HG03432 (cell line): ENCODE results near the gene CDC27.
A peak's percentile ranks its signal among the peaks of the same experiment; 100 is the strongest.
"Not testable (repeated sequence)": the region's sequence is repeated elsewhere in the genome, so short reads cannot be mapped to it uniquely, and the experiment has no call there.

Experiments
- ATAC-seq: cut with Tn5 transposase; IDR thresholded peaks from one replicate; pipeline ENCODE4 v1.9.1; 2021; ENCODE audit warnings: mild to moderate bottlenecking, moderate library complexity; ENCODE audit not compliant: unreplicated experiment

CDC27 gene

DNA sequence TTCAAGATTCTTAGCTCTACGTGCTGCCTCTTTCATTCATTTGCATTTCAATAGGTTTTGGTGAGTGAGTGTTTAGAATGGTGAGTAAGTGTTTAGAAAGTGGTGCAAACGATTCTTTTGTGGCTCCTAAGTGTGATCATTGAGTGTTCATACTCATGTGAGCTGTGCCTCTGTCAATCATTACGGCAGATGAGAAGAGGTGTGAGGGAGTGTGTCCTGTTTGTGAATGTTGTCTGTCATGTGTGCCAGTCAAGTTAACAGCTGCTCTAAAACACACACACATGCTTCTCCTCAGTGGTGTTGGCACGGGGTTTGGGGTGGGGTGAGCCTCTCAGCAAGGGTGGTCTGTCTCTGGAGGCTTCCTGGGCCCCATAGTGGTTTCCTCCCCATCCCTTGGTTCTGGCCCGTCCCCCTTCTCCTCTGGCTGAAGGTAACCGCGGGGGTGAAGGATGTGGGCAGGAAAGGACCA is 31.5 kb upstream of the CDC27 start:
- no peak for ATAC-seq

DNA sequence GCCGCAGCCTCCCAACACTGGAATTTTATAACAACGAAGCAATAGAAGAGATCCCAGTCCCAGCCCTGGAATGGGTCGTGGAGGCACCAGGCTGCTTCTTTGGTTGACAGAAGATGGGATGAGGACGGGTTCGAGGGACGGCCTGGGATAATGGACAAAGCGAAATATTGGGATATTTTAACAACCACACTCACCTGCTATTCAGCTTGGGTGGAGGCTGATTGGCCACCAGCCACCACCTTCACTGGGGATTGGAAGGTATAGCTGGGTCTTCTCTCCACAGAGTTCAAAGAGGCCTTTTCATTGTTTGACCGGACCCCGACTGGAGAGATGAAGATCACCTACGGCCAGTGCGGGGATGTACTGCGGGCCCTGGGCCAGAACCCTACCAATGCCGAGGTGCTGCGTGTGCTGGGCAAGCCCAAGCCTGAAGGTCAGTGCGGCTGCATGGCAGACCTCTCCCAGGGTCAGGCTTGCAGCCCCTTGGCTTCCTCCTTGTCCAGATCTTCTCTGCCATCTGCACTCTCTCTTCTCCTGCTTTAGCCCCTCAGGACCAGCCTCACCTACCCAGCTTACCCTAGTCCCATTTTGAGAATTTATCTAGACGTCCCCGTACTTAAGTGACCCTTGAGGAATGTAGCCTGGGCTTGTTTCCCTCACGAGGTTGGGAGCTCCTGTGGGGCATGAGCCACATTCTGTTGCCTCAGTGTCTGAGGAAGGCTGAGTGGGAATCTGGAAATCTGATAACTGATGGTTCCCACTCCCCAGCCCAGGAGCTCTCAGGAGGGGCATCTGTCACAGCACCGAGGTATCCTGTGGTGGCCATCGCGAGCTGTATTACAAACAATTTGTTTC is 30.8 kb upstream of the CDC27 start:
- ATAC-seq = no peak

GRCh38 chr17:47218896-47219430 is 29.9 kb upstream of the CDC27 start:
- no peak for ATAC-seq

DNA sequence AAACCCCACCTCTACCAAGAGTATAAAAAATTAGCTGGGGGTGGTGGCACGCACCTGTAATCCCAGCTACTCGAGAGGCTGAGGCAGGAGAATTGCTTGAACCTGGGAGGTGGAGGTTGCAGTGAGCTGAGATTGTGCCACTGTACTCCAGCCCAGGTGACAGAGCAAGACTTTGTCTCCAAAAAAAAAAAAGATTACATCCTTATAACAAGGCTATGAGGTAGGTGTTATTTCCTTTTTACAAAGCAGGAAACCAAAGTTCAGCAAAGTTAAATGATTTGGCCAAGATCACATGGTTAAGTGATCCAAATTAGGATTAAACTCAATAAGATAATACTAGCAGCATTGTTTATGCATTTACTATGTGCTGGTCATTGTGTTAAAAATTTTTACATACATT is 28.2 kb upstream of the CDC27 start:
- ATAC-seq = not testable (repeated sequence)

DNA sequence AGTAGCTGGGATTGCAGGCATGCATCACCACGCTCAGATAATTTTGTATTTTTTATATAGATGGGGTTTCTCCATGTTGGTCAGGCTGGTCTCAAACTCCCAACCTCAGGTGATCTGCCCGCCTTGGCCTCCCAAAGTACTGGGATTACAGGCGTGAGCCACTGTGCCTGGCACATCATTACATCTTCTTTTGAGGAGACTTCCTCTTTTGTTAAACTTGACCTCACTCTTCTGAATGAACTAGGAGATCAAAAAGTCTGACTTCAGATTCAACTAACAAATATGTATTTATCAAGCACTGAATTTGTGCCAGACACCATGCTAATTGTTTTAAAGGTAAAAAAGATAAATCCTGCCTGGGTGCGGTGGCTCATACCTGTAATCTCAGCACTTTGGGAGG is 27.7 kb upstream of the CDC27 start:
- ATAC-seq = not testable (repeated sequence)

DNA sequence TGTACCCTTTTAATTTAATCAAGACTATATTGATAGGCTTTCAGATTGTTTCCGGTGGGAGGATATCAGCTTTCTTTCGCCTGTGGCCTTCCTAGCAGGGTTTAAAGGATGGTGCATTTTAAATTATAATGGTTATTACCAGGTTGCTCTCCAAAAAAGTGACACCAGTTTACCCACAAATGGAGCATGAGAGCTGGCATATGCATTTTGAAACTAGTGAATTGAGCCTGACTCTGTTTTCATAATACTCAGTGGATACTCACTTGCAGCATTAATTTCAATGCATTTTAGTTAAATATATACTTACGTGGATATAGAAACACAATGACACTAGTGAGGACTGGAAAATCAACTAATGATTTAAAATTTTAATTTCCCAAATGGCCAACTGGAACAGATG is 25.8 kb upstream of the CDC27 start:
- no peak for ATAC-seq

- no peak for ATAC-seq
Measured at GRCh38 chr17:47213540-47213939, 24.4 kb upstream of the CDC27 start.

- no peak for ATAC-seq
Measured at GRCh38 chr17:47212458-47212857, 23.4 kb upstream of the CDC27 start.

- no peak for ATAC-seq
Measured at GRCh38 chr17:47210779-47211178, 21.7 kb upstream of the CDC27 start.

GRCh38 chr17:47210105-47210504 is 21.0 kb upstream of the CDC27 start:
- ATAC-seq = no peak

GRCh38 chr17:47209499-47209898 is 20.4 kb upstream of the CDC27 start:
- no peak for ATAC-seq

DNA sequence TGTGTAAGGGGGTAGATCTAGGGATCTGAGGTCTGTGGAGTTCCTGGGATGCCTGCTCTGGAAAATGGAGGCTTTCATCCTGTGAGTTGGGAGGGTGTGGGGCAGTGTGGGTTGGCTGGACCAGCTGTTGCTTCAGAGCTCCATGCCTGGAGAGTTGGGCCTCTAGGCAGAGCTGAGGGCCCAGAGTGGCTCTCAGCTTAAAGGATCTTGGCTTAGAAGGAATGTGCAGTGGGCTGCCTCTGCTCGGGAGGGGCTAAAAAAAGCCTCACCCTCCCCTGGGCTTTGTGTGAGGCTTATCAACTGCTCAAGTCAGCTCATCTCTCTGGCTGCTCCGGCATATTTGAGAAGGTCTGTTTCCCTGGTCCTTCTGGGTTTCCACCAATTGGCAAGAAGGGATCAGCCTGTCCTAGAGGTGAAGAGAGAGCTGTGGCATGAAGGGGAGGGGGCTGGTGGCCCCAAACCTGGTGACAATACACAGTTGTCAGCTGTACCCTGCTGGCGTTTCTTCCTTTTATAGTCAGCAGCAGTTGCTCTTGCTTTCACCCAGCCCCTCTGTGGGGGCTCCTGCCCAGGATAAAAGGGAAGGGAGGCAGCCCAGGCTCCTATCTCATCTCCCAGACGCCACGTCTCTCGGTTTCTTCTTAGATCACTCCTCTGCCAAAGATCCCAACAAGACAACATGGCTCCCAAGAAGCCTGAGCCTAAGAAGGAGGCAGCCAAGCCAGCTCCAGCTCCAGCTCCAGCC is 19.8 kb upstream of the CDC27 start, which contains the start of gene MYL4:
Gene MYL4 (plus strand): TSS at position 605 of the 745 bp plus-strand sequence. CDS start 75 bp downstream, at position 680.
- ATAC-seq = no peak

GRCh38 chr17:47207143-47208067 is 18.3 kb upstream of the CDC27 start:
- ATAC-seq = no peak

DNA sequence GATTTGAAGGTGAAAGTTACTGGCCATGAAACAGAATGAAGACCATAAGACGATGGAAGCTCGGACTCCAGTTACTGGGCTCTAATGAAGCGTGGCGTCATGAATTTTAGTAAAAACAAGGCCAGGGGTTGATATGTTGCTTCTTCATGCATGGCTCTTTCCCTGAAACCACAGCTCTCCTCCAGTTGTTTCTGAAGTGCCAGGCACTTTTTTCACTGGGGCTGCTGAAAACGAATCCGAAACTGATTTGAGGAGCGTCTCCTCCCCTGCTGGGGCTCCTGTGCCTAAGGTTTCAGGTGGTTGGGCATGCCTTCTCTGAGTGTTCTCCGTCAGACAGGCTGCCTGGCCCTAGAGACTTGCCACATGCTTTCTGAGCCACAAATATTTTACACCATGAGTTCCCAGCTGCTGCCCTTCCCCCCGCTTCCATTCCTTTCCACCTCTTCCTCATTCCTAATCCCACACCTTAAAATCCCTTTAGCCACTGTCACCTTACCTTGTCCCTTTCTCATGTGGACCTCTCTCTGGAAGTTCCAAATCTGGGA is 16.4 kb upstream of the CDC27 start:
- ATAC-seq = peak; percentile 59

DNA sequence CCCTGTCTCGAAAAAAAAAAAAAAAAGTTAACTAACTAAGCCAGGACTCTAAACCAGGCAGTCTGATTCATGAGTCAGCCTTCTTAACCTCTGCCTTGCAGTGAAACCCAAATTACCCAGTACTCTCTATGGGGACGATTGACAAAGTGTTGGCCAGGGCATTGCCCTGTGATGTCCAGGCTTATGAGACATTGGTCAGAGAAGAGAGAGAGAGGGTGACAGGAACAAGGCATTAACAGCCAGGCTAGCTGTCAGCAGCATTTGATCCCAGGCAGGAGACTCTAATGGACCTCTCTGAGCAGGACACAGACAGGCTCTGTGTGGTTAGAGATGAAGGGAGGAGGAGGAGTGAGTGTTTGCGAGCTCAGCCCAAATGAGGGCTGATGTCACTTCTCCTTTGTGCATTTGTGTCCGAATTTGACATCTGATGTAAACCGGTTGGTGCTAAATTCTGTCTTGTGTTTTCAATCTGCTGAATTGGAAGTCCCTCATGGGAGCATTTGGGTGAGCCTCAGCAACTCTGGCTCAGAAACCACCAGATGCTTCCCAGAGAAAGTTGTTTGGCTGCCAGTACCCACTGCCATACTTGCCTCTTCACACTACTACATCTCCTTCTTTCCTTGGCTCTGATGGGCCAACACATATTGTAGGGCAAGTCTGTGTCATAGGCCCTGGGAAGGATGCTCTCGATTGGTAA is 15.8 kb upstream of the CDC27 start:
- ATAC-seq = peak; percentile 53

GRCh38 chr17:47203984-47204721 is 15.1 kb upstream of the CDC27 start:
- no peak for ATAC-seq

DNA sequence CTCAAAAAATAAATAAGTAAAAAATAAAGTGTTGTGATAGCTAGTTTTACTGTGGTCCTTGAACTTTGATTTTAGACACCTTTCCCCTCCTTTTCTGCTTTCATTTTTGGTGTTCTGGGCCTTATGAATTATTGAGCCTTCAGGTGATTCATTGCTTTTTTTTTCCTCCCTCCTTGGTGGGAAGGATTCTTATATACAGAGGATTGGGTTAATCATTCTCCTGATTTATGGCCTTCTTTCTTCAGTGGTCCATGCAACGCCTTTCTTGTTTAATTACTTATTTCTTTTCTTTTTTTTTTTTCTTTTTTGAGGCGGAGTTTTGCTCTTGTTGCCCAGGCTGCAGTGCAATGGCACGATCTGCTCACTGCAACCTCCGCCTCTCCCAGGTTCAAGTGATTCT is 12.1 kb upstream of the CDC27 start:
- ATAC-seq = no peak

DNA sequence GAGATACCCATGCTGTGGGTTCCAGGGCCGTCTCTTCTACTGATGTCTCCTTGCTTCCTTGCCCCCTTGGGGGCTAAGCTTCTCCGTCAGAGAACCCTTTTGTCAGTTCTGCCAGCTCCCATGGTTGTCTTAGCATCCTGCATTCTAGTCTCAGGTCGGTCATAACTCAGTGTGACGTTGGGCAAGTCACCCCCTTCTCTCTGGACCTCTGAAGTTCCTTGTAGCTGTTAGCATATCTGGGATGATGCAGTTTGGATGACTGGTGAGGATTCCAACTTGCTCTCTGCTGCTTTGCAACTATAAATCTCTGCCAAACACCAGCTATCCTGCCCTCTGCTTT is 11.2 kb upstream of the CDC27 start:
- ATAC-seq = no peak

DNA sequence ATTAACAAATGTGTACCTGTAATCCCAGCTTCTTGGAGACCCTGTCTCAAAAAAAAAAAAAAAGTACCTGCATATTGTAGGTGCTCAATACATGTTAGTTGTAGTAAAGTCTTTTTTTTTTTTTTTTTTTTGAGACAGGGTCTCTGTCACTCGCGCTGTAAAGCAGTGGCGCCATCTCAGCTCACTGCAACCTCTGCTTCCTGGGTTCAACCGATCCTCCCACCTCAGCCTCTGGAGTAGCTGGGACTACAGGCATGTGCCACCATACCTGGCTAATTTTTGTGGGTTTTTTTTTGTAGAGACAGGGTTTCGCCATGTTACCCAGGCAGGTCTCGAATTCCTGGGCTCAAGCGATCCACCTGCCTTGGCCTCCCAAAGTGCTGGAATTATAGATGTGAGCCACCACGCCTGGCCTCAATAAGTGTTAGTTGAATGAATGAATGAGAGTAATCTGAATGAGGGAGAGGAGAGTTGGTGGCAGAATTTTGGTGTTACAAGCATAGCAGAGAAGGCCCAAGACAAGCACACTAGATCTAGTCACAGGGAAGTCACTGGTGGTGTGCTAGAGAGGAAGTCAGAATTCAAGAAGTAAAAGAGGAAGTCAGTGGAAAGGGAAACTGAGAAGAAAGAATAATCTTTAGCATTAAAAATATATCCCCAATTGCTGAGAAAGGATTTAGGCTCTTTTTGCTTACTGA is 10.7 kb upstream of the CDC27 start:
- ATAC-seq = no peak
